H1 (cell line): ENCODE data around the gene PNCK. TPM values are rescaled to one million over a fixed set of nuclear protein-coding genes. Genes with fewer than 3 reads are reported as not detected.

Experiments used
- BRCA1 ChIP-seq: IDR thresholded peaks from 2 replicates; pipeline ENCODE4 v1.6.1; 2012; ENCODE audit warnings: low read depth, low read length, improper control_type of control experiment
- CHD1 ChIP-seq: IDR thresholded peaks from 2 replicates; pipeline ENCODE4 v1.6.1; 2012; ENCODE audit warnings: low read depth, low read length, improper control_type of control experiment
- JUN ChIP-seq: IDR thresholded peaks from 2 replicates; pipeline ENCODE4 v1.6.1; 2011; ENCODE audit warnings: low read depth, mild to moderate bottlenecking, improper control_type of control experiment, low read length
- KDM4A ChIP-seq: IDR thresholded peaks from one replicate; pipeline ENCODE4 v1.7.1; 2012; ENCODE audit warnings: low read depth, mild to moderate bottlenecking, moderate library complexity, low read length, inconsistent platforms; ENCODE audit not compliant: severe bottlenecking
- MAFK ChIP-seq: IDR thresholded peaks from 2 replicates; pipeline ENCODE4 v1.6.1; 2012; ENCODE audit warnings: low read depth, mild to moderate bottlenecking, improper control_type of control experiment, low read length
- PHF8 ChIP-seq: fragments of 200-600 bp; sonication (generic); conservative IDR thresholded peaks from 2 replicates; pipeline ENCODE4 v1.7.1; 2012; ENCODE audit warnings: low read depth, mild to moderate bottlenecking, inconsistent platforms, low read length, moderate library complexity
- POU5F1 ChIP-seq: IDR thresholded peaks from 2 replicates; pipeline ENCODE4 v1.6.1; 2011; ENCODE audit warnings: low read depth, mild to moderate bottlenecking, low read length, moderate library complexity
- SP4 ChIP-seq: IDR thresholded peaks from 2 replicates; pipeline ENCODE4 v1.6.1; 2012; ENCODE audit warnings: low read length, inconsistent platforms
- YY1 ChIP-seq: IDR thresholded peaks from 2 replicates; pipeline ENCODE4 v1.6.1; 2011; ENCODE audit warnings: low read depth, mild to moderate bottlenecking, low read length
- ZNF274 ChIP-seq: IDR thresholded peaks from 2 replicates; pipeline ENCODE4 v1.7.0; 2012; ENCODE audit warnings: low read length, borderline replicate concordance; ENCODE audit errors: extremely low read depth
- polyA plus RNA-seq, 7 experiments: library from polyadenylated mRNA; depleted of rRNA in 3 of 7; stranded (reverse) in 5 of 7; unstranded in 2 of 7; fragments of >200 nt in 5 of 7; fragments of 200-250 nt in 2 of 7; gene quantifications; 1 replicate in 5 of 7; 2 replicates in 1 of 7; 4 replicates in 1 of 7; pipeline versions ENCODE4 v1.2.1 to v1.2.3, GENCODE V29; 2011 to 2013; ENCODE audit warnings: missing spikeins in 2 of 7, mixed read lengths in 2 of 7
- total RNA-seq: library from RNA; stranded (reverse); fragmentation: NEBNext Ultra II Directional; extraction: Animal tissue kit (Norgen Biotek cat#: 25700); gene quantifications from 2 replicates; pipeline ENCODE4 v1.2.1, GENCODE V29; 2021
- TF ChIP-seq, protein P1 (sequence below): fragments of 300-600 bp; sonication (generic); IDR thresholded peaks from 2 replicates; pipeline ENCODE4 v1.7.1; 2012; ENCODE audit warnings: low read length, moderate library complexity, mild to moderate bottlenecking, inconsistent platforms; ENCODE audit not compliant: insufficient replicate concordance

PNCK gene
- total and polyA plus RNA-seq, 2 of the 8 experiments (the other 6 are each of a cell fraction or from before 2014, with no cell fraction given) = 6.2 to 6.3 TPM

- TF ChIP-seq, protein P1, sequence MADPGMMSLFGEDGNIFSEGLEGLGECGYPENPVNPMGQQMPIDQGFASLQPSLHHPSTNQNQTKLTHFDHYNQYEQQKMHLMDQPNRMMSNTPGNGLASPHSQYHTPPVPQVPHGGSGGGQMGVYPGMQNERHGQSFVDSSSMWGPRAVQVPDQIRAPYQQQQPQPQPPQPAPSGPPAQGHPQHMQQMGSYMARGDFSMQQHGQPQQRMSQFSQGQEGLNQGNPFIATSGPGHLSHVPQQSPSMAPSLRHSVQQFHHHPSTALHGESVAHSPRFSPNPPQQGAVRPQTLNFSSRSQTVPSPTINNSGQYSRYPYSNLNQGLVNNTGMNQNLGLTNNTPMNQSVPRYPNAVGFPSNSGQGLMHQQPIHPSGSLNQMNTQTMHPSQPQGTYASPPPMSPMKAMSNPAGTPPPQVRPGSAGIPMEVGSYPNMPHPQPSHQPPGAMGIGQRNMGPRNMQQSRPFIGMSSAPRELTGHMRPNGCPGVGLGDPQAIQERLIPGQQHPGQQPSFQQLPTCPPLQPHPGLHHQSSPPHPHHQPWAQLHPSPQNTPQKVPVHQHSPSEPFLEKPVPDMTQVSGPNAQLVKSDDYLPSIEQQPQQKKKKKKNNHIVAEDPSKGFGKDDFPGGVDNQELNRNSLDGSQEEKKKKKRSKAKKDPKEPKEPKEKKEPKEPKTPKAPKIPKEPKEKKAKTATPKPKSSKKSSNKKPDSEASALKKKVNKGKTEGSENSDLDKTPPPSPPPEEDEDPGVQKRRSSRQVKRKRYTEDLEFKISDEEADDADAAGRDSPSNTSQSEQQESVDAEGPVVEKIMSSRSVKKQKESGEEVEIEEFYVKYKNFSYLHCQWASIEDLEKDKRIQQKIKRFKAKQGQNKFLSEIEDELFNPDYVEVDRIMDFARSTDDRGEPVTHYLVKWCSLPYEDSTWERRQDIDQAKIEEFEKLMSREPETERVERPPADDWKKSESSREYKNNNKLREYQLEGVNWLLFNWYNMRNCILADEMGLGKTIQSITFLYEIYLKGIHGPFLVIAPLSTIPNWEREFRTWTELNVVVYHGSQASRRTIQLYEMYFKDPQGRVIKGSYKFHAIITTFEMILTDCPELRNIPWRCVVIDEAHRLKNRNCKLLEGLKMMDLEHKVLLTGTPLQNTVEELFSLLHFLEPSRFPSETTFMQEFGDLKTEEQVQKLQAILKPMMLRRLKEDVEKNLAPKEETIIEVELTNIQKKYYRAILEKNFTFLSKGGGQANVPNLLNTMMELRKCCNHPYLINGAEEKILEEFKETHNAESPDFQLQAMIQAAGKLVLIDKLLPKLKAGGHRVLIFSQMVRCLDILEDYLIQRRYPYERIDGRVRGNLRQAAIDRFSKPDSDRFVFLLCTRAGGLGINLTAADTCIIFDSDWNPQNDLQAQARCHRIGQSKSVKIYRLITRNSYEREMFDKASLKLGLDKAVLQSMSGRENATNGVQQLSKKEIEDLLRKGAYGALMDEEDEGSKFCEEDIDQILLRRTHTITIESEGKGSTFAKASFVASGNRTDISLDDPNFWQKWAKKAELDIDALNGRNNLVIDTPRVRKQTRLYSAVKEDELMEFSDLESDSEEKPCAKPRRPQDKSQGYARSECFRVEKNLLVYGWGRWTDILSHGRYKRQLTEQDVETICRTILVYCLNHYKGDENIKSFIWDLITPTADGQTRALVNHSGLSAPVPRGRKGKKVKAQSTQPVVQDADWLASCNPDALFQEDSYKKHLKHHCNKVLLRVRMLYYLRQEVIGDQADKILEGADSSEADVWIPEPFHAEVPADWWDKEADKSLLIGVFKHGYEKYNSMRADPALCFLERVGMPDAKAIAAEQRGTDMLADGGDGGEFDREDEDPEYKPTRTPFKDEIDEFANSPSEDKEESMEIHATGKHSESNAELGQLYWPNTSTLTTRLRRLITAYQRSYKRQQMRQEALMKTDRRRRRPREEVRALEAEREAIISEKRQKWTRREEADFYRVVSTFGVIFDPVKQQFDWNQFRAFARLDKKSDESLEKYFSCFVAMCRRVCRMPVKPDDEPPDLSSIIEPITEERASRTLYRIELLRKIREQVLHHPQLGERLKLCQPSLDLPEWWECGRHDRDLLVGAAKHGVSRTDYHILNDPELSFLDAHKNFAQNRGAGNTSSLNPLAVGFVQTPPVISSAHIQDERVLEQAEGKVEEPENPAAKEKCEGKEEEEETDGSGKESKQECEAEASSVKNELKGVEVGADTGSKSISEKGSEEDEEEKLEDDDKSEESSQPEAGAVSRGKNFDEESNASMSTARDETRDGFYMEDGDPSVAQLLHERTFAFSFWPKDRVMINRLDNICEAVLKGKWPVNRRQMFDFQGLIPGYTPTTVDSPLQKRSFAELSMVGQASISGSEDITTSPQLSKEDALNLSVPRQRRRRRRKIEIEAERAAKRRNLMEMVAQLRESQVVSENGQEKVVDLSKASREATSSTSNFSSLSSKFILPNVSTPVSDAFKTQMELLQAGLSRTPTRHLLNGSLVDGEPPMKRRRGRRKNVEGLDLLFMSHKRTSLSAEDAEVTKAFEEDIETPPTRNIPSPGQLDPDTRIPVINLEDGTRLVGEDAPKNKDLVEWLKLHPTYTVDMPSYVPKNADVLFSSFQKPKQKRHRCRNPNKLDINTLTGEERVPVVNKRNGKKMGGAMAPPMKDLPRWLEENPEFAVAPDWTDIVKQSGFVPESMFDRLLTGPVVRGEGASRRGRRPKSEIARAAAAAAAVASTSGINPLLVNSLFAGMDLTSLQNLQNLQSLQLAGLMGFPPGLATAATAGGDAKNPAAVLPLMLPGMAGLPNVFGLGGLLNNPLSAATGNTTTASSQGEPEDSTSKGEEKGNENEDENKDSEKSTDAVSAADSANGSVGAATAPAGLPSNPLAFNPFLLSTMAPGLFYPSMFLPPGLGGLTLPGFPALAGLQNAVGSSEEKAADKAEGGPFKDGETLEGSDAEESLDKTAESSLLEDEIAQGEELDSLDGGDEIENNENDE = no peak
- TF ChIP-seq CHD1 (no peak), SP4 (no peak), JUN (no peak), YY1 (no peak), KDM4A (no peak), PHF8 (no peak), POU5F1 (no peak), ZNF274 (no peak), BRCA1 (no peak), MAFK (no peak)
Observed at GRCh38 chrX:153707406-153707805, 33.8 kb upstream of the PNCK start (continued).
